Stomach smooth muscle (tissue), 2 donors: ENCODE results near the gene ESRRG.

Experiments used
- H3K27ac ChIP-seq: one replicate; pipeline ENCODE4 v1.7.0; 2013; ENCODE audit warnings: mild to moderate bottlenecking, low read length, inconsistent platforms
- H3K27me3 ChIP-seq, 2 donors: one replicate each; pipeline ENCODE4 v1.7.0; 2013; ENCODE audit warnings: low read length in 2 of 2; ENCODE audit not compliant: insufficient read depth in 2 of 2, control insufficient read depth in 1 of 2
- H3K36me3 ChIP-seq, 2 donors: one replicate each; pipeline ENCODE4 v1.7.0; 2013; ENCODE audit warnings: low read length in 2 of 2; ENCODE audit not compliant: control insufficient read depth in 2 of 2, insufficient read depth in 2 of 2
- H3K4me1 ChIP-seq: one replicate; pipeline ENCODE4 v1.7.0; 2013; ENCODE audit warnings: low read length; ENCODE audit not compliant: control insufficient read depth, insufficient read depth
- H3K4me3 ChIP-seq, 2 donors: one replicate each; pipeline ENCODE4 v1.7.0; 2013; ENCODE audit warnings: low read length in 2 of 2
- H3K9ac ChIP-seq, 2 donors: one replicate each; pipeline ENCODE4 v1.7.0; 2013; ENCODE audit warnings: low read length in 2 of 2, mild to moderate bottlenecking in 1 of 2
- H3K9me3 ChIP-seq, 2 donors: one replicate each; pipeline ENCODE4 v1.7.0; 2013; ENCODE audit warnings: low read length in 2 of 2; ENCODE audit not compliant: control insufficient read depth in 2 of 2
- donor health status: healthy.
- donor health status: Pancreatic carcinoma.

ESRRG gene

GRCh38 chr1:216723274-216723780 is at the start of gene ESRRG:
ESRRG (minus strand) TSS chr1:216723429; CDS start chr1:216723299, 130 bp downstream.
- H3K9me3 ChIP-seq, result no peaks in the 10 kb centered on the region
- H3K36me3 ChIP-seq, result no peaks in the 10 kb centered on the region
- peaks cover 0 to 2% of the 10 kb centered on the region in 2 donors for H3K27me3 ChIP-seq
- H3K9ac ChIP-seq, result peak within 1 kb of the TSS in 1 of 2 donors; percentile 54
- no peak within 1 kb of the TSS for H3K27ac ChIP-seq
- H3K4me3 ChIP-seq, result peak within 1 kb of the TSS; percentile 62 to 74
- H3K4me1 ChIP-seq, result no peaks in the 10 kb centered on the region

DNA sequence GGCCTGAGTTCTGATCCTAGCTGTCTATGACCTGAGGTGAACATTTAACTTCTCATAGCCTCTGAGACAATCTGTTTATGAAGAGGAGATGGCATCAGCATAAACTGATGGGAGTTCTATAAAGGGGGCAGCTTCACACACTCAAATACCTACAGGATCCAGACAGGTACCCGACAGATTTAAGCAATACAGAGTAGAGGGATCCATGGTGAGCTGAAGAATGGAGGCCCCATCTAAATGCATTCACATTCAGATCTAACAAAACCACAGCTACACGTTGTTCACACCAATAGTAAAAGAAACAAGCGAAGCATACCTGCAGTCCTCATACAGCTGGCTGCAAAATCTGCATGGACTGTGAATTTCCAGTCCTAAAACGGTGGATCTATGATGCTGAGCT is 48.7 kb upstream of the ESRRG start:
- H3K9me3 ChIP-seq, result no peaks in the 10 kb centered on the region
- H3K27ac ChIP-seq, result no peak overlapping the region
- H3K4me1 ChIP-seq, result no peaks in the 10 kb centered on the region
- no peaks in the 10 kb centered on the region for H3K27me3 ChIP-seq
- H3K4me3 ChIP-seq, result no peak overlapping the region
- no peaks in the 10 kb centered on the region for H3K36me3 ChIP-seq
- no peak overlapping the region for H3K9ac ChIP-seq

- Histone ChIP-seq H3K9me3 (no peaks in the 10 kb centered on the region), H3K9ac (no peak overlapping the region), H3K36me3 (no peaks in the 10 kb centered on the region)
These were observed 43.6 kb upstream of the ESRRG start for GRCh38 chr1:216766633-216767327.

GRCh38 chr1:216765346-216766300 is 42.4 kb upstream of the ESRRG start:
- no peaks in the 10 kb centered on the region for H3K27me3 ChIP-seq
- H3K27ac ChIP-seq, result peak overlapping the region; percentile 77

More at GRCh38 chr1:216766633-216767327, 43.6 kb upstream of the ESRRG start:
- Histone ChIP-seq H3K27ac (no peak overlapping the region), H3K4me1 (peaks cover 5% of the 10 kb centered on the region), H3K27me3 (no peaks in the 10 kb centered on the region), H3K4me3 (no peak overlapping the region)

GRCh38 chr1:216758161-216758560 is 34.9 kb upstream of the ESRRG start:
- Histone ChIP-seq H3K27me3 (no peaks in the 10 kb centered on the region), H3K4me1 (no peaks in the 10 kb centered on the region), H3K36me3 (no peaks in the 10 kb centered on the region), H3K4me3 (no peak overlapping the region), H3K9me3 (no peaks in the 10 kb centered on the region), H3K9ac (no peak overlapping the region), H3K27ac (no peak overlapping the region)

More at GRCh38 chr1:216765346-216766300, 42.4 kb upstream of the ESRRG start:
- Histone ChIP-seq H3K4me1 (peaks cover 5% of the 10 kb centered on the region), H3K9me3 (no peaks in the 10 kb centered on the region), H3K9ac (peak overlapping the region; percentile 36 to 58), H3K4me3 (peak overlapping the region; percentile 21 to 47), H3K36me3 (no peaks in the 10 kb centered on the region)

- Histone ChIP-seq H3K4me3 (no peak overlapping the region), H3K27me3 (no peaks in the 10 kb centered on the region), H3K9me3 (no peaks in the 10 kb centered on the region), H3K36me3 (no peaks in the 10 kb centered on the region), H3K9ac (no peak overlapping the region), H3K4me1 (no peaks in the 10 kb centered on the region), H3K27ac (no peak overlapping the region)
These were observed 33.9 kb upstream of the ESRRG start for GRCh38 chr1:216757110-216757509.

- Histone ChIP-seq H3K27ac (no peak overlapping the region), H3K4me1 (no peaks in the 10 kb centered on the region), H3K9me3 (no peaks in the 10 kb centered on the region), H3K36me3 (no peaks in the 10 kb centered on the region), H3K4me3 (no peak overlapping the region), H3K9ac (no peak overlapping the region), H3K27me3 (no peaks in the 10 kb centered on the region)
These were observed 27.7 kb upstream of the ESRRG start for GRCh38 chr1:216750961-216751360.

DNA sequence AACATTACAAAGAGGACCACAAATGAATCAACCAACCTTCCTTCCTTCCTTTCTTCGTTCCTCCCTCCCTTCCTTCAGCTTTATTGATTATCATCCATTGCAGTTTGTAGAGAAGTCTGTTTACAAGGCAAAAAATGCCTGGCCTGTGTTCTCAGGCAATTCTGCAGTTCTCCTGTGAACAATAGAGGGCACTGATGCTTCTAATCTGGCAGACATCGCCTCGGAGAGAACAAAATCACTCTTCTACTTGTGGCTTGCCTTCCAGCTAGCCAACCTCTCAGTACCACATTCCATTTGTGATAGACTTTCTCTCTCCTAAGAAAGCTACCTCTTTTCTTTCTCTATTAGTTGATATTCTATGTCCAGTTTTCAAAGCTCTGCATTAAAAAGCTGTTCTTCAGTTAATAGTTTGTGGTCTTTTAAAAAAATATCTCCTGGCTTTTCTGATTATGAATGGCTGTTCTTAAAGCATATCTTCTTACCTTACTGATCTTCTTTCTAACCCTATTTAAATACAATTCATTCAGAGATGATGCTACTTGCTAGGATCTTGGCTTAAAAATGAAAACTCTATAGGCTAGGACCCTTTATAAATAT is 26.9 kb upstream of the ESRRG start:
- Histone ChIP-seq H3K4me1 (no peaks in the 10 kb centered on the region), H3K9ac (no peak overlapping the region), H3K27ac (no peak overlapping the region), H3K27me3 (no peaks in the 10 kb centered on the region), H3K4me3 (no peak overlapping the region), H3K9me3 (no peaks in the 10 kb centered on the region), H3K36me3 (no peaks in the 10 kb centered on the region)

DNA sequence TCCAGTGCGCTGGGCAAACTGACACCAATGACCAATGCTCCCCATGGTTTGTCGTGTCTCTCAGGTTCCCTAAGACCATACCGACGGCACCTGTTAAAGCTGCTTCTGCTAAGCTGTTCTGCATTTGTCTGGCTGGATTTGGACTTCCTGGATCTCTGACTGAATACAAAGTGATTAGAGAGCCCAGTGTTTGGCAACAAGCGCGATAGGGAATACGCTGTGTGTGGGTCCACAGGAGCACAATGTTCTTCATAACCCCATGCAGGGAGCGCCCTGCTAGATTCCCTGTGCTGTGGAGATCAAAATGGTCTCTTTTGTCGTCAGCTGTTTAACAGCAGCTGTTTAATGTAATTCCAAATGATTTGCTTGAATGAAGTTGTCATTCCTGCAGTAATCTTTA is 26.0 kb upstream of the ESRRG start:
- H3K9ac ChIP-seq, result no peak overlapping the region
- no peaks in the 10 kb centered on the region for H3K27me3 ChIP-seq
- no peak overlapping the region for H3K4me3 ChIP-seq
- H3K36me3 ChIP-seq, result no peaks in the 10 kb centered on the region
- H3K9me3 ChIP-seq, result no peaks in the 10 kb centered on the region
- no peaks in the 10 kb centered on the region for H3K4me1 ChIP-seq
- H3K27ac ChIP-seq, result no peak overlapping the region

DNA sequence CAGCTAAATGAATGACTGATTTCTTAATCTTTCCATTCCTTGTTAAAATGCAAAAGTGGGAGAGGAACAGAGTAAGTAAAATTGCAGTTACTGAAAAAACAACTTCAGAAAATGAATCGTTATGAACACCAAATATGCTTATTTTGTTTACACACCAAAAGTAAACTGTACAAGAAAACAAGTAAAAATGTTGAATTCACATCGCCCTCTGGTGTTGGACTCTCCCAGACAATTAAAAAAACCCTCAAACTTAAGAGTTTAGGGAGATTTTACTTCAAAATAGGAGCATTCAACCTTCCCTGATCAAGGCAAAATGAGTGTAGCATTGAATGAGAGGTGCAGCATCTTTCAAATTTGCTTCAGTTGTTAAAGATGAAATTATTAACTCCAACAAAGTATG is 19.4 kb upstream of the ESRRG start:
- H3K9ac ChIP-seq, result no peak overlapping the region
- no peaks in the 10 kb centered on the region for H3K36me3 ChIP-seq
- H3K4me3 ChIP-seq, result no peak overlapping the region
- no peak overlapping the region for H3K27ac ChIP-seq
- H3K9me3 ChIP-seq, result no peaks in the 10 kb centered on the region
- no peaks in the 10 kb centered on the region for H3K4me1 ChIP-seq
- H3K27me3 ChIP-seq, result no peaks in the 10 kb centered on the region
